Panc1 (cell line): ENCODE measurements around the gene RAB6A. TPM values are rescaled to one million over a fixed set of nuclear protein-coding genes. Genes with fewer than 3 reads are reported as not detected.
A peak's percentile ranks its signal among the peaks of the same experiment; 100 is the strongest.

Experiments
- ATAC-seq: fragments of 200-7000 bp; cut with Tn5 transposase; 2 replicates; pipeline ENCODE4 v1.9.1; 2020; ENCODE audit warnings: mild to moderate bottlenecking, moderate library complexity
- BruUV-seq: library from RNA; stranded (reverse); fragments of 400-500 nt; replicated peaks from 2 replicates; lab custom pipeline; 2021; lab: Mats Ljungman, UMichigan
- CTCF ChIA-PET: fragments of 300-600 bp; sonication (Branson Sonifier 250); formaldehyde crosslinking; loops from one replicate; lab custom pipeline; 2022; ENCODE audit warnings: antibody characterized with exemption; lab: Charles Lee
- POLR2A ChIA-PET: fragments of 300-600 bp; sonication (Branson Sonifier 250); formaldehyde crosslinking; loops from one replicate; lab custom pipeline; 2022; ENCODE audit warnings: antibody characterized with exemption; lab: Charles Lee
- DNase-seq: peaks from one replicate; pipeline ENCODE4 v3.0.0-alpha.2; 2010; ENCODE audit warnings: low read depth, low spot score
- H3K27ac ChIP-seq: 2 replicates; pipeline ENCODE4 v1.5.1; 2011; ENCODE audit warnings: mild to moderate bottlenecking, low read length, inconsistent platforms
- H3K27me3 ChIP-seq: fragments of 200-500 bp; sonication (Bioruptor generic); 2 replicates; pipeline ENCODE4 v1.6.0; 2014; ENCODE audit warnings: low read length, inconsistent platforms; ENCODE audit not compliant: control insufficient read depth, insufficient read depth
- H3K36me3 ChIP-seq: fragments of 200-500 bp; sonication (Bioruptor generic); 2 replicates; pipeline ENCODE4 v1.5.1; 2014; ENCODE audit warnings: inconsistent platforms, mild to moderate bottlenecking, low read length, moderate library complexity; ENCODE audit not compliant: control insufficient read depth, insufficient read depth
- H3K4me1 ChIP-seq: 2 replicates; pipeline ENCODE4 v1.5.1; 2011; ENCODE audit warnings: inconsistent platforms, mild to moderate bottlenecking, low read length, moderate library complexity; ENCODE audit not compliant: control insufficient read depth, insufficient read depth
- H3K4me3 ChIP-seq, 2 experiments: 2 replicates each; pipeline ENCODE4 v1.5.1; 2011 to 2012; ENCODE audit warnings: low read depth in 2 of 2, low read length in 2 of 2, mild to moderate bottlenecking in 2 of 2, inconsistent platforms in 1 of 2, moderate library complexity in 1 of 2
- H3K9me3 ChIP-seq: fragments of 200-500 bp; sonication (Bioruptor generic); 2 replicates; pipeline ENCODE4 v1.5.1; 2014; ENCODE audit warnings: low read depth, mild to moderate bottlenecking, inconsistent platforms, low read length, moderate library complexity; ENCODE audit not compliant: control insufficient read depth, insufficient read depth
- POLR2AphosphoS5 ChIP-seq: IDR thresholded peaks from 2 replicates; pipeline ENCODE4 v1.6.1; 2012; ENCODE audit warnings: mild to moderate bottlenecking, low read depth, low read length, moderate library complexity
- SIN3A ChIP-seq: IDR thresholded peaks from 2 replicates; pipeline ENCODE4 v1.6.1; 2012; ENCODE audit warnings: low read depth, mild to moderate bottlenecking, low read length, moderate library complexity, borderline replicate concordance; ENCODE audit not compliant: insufficient read depth
- TCF7L2 ChIP-seq: IDR thresholded peaks from 2 replicates; pipeline ENCODE4 v1.6.1; 2011; ENCODE audit warnings: mild to moderate bottlenecking, low read depth, low read length, inconsistent platforms
- in situ Hi-C: cut with HindIII; loops from 2 replicates; pipeline ENCODE4 v1.10.0; 2016; ENCODE audit warnings: low sequenced_read_pairs, low pct_unique_long_range_greater_than_20kb
- intact Hi-C: fragments of 100-400 bp; cut with micrococcal nuclease; formaldehyde crosslinking; loops from one replicate; pipeline ENCODE4 v1.10.0; 2022; ENCODE audit not compliant: unreplicated experiment
- total RNA-seq: library from RNA; stranded (reverse); gene quantifications from one replicate; pipeline ENCODE4 v1.2.1, GENCODE V29; 2021; ENCODE audit not compliant: unreplicated experiment
- TF ChIP-seq, protein P1 (sequence below), 2 experiments: IDR thresholded peaks; 2 replicates each; pipeline ENCODE4 v1.6.1; 2011 to 2012; ENCODE audit warnings: low read depth in 2 of 2, control low read depth in 1 of 2, low read length in 1 of 2, mild to moderate bottlenecking in 1 of 2, moderate library complexity in 1 of 2; ENCODE audit not compliant: insufficient read depth in 1 of 2
- TF ChIP-seq, protein P2 (sequence below): fragments of 450-650 bp; IDR thresholded peaks from 2 replicates; pipeline ENCODE4 v1.5.1; 2017; ENCODE audit warnings: mild to moderate bottlenecking

The RAB6A gene
- total RNA-seq, 1 experiment from 2014 or later: 149 TPM

DNA sequence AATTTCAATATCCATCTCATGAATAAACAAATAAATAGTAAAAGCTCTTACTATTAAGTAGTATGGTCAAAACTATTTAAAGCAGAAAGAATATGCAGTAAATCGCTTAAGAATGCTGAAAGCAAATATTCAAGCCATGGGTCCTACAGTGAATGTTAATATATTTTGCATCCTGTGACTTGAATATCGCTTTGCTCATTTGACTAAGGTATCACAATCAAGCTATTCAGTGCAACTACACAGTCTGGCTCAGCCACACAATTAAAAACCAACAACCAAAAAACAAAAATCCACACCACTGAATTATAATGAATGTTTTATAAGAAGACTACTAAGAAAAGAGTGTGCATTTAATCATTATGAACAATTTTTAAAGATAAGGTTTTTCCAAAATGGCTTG lies 45.3 kb downstream of the RAB6A start:
- peaks cover 4% of the 10 kb centered on the region for H3K36me3 ChIP-seq
- in situ Hi-C loops: no loop called here
- BruUV-seq: no TSS peak
- H3K4me1 ChIP-seq: peaks cover 5% of the 10 kb centered on the region; the same call in 1 of the 2 replicates
- ChIA-PET POLR2A (no interaction called here), CTCF (interaction anchor here (0.6 kb wide), 1 partner anchor 216 kb away, joined by 3 read pairs; no protein-coding TSS in a partner anchor)
- no peaks in the 10 kb centered on the region for H3K27me3 ChIP-seq
- ATAC-seq: no peak
- no peak overlapping the region for H3K4me3 ChIP-seq
- intact Hi-C loops: no loop called here
- no peaks in the 10 kb centered on the region for H3K9me3 ChIP-seq
- no peak overlapping the region for H3K27ac ChIP-seq
- DNase-seq: no peak
- TF ChIP-seq TCF7L2 (no peak), POLR2AphosphoS5 (no peak), SIN3A (no peak)
- TF ChIP-seq, protein P1, sequence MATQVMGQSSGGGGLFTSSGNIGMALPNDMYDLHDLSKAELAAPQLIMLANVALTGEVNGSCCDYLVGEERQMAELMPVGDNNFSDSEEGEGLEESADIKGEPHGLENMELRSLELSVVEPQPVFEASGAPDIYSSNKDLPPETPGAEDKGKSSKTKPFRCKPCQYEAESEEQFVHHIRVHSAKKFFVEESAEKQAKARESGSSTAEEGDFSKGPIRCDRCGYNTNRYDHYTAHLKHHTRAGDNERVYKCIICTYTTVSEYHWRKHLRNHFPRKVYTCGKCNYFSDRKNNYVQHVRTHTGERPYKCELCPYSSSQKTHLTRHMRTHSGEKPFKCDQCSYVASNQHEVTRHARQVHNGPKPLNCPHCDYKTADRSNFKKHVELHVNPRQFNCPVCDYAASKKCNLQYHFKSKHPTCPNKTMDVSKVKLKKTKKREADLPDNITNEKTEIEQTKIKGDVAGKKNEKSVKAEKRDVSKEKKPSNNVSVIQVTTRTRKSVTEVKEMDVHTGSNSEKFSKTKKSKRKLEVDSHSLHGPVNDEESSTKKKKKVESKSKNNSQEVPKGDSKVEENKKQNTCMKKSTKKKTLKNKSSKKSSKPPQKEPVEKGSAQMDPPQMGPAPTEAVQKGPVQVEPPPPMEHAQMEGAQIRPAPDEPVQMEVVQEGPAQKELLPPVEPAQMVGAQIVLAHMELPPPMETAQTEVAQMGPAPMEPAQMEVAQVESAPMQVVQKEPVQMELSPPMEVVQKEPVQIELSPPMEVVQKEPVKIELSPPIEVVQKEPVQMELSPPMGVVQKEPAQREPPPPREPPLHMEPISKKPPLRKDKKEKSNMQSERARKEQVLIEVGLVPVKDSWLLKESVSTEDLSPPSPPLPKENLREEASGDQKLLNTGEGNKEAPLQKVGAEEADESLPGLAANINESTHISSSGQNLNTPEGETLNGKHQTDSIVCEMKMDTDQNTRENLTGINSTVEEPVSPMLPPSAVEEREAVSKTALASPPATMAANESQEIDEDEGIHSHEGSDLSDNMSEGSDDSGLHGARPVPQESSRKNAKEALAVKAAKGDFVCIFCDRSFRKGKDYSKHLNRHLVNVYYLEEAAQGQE (IDR thresholded peaks at IDR 0.05; ENCODE audit: insufficient read depth in 1 of 2, low read depth in 2 of 2, low read length in 1 of 2): no peak
- TF ChIP-seq, protein P2, sequence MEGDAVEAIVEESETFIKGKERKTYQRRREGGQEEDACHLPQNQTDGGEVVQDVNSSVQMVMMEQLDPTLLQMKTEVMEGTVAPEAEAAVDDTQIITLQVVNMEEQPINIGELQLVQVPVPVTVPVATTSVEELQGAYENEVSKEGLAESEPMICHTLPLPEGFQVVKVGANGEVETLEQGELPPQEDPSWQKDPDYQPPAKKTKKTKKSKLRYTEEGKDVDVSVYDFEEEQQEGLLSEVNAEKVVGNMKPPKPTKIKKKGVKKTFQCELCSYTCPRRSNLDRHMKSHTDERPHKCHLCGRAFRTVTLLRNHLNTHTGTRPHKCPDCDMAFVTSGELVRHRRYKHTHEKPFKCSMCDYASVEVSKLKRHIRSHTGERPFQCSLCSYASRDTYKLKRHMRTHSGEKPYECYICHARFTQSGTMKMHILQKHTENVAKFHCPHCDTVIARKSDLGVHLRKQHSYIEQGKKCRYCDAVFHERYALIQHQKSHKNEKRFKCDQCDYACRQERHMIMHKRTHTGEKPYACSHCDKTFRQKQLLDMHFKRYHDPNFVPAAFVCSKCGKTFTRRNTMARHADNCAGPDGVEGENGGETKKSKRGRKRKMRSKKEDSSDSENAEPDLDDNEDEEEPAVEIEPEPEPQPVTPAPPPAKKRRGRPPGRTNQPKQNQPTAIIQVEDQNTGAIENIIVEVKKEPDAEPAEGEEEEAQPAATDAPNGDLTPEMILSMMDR: no peak

DNA sequence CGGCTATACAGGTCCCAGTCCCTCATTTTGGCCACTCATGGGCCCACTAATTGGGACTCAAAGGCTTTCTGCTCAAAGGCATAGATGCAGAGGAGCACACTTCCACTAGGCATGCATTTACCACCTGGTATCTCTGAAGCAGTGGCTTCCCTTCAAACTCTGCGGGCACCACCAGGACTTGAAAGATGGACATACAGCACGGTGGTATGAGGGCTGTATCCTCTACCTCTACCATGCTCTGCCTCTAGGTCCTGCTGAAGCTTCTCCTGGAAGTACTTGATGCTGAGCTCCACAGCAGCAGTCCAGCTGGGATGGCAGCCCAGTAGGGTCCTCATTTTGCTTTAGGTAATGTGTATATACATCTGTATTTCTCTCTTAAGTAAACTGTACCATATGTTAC lies 49.9 kb downstream of the RAB6A start:
- POLR2A ChIA-PET: no interaction called here

More for the DNA sequence above, 49.9 kb downstream of the RAB6A start:
- intact Hi-C loops (no loop called here), in situ Hi-C loops (no loop called here)
- Histone ChIP-seq H3K36me3 (peaks cover 3% of the 10 kb centered on the region; the same call in 1 of the 2 replicates), H3K9me3 (no peaks in the 10 kb centered on the region), H3K4me3 (no peak overlapping the region), H3K27me3 (no peaks in the 10 kb centered on the region), H3K4me1 (peaks cover under 1% of the 10 kb centered on the region; the same call in 1 of the 2 replicates), H3K27ac (no peak overlapping the region)
- DNase-seq (no peak), ATAC-seq (peak; percentile 48; the same call in 1 of the 2 replicates)
- CTCF ChIA-PET: no interaction called here
- TF ChIP-seq, protein P1 (IDR thresholded peaks at IDR 0.05; ENCODE audit: insufficient read depth in 1 of 2, low read depth in 2 of 2, low read length in 1 of 2): no peak
- no peak for TF ChIP-seq POLR2AphosphoS5
- TF ChIP-seq, protein P2: no peak
- TF ChIP-seq SIN3A: no peak
- no peak for TF ChIP-seq TCF7L2
- no TSS peak for BruUV-seq
